Thoracic aorta (tissue), 2 donors: ENCODE results near the gene TNS4. TPM values are rescaled to one million over a fixed set of nuclear protein-coding genes. Genes with fewer than 3 reads are reported as not detected.

Experiments
- ATAC-seq: fragments of 150-250 bp; one replicate; pipeline ENCODE4 v1.8.0; 2017; ENCODE audit warnings: low read depth; ENCODE audit not compliant: insufficient number of reproducible peaks, low FRiP score
- DNase-seq: peaks from one replicate; pipeline ENCODE4 v3.0.0-alpha.2; 2020; ENCODE audit warnings: low spot score
- H3K27ac ChIP-seq, 2 donors: fragments of 200-600 bp; sonication (generic); 1 replicate in 1 of 2; 2 replicates in 1 of 2; pipeline ENCODE4 v1.5.1; 2016; ENCODE audit warnings: mild to moderate bottlenecking in 2 of 2, moderate library complexity in 2 of 2
- H3K27me3 ChIP-seq: fragments of 200-600 bp; sonication (generic); replicated peaks from 2 replicates; pipeline ENCODE4 v1.6.0; 2016; ENCODE audit warnings: mild to moderate bottlenecking; ENCODE audit not compliant: insufficient read depth
- H3K36me3 ChIP-seq: fragments of 200-600 bp; sonication (generic); one replicate; pipeline ENCODE4 v1.5.1; 2016
- H3K4me1 ChIP-seq, 2 donors: fragments of 200-600 bp; sonication (generic); 1 replicate in 1 of 2; 2 replicates in 1 of 2; pipeline versions ENCODE4 v1.5.1 to v1.6.0; 2016; ENCODE audit warnings: low read depth in 2 of 2, mild to moderate bottlenecking in 1 of 2; ENCODE audit not compliant: control insufficient read depth in 1 of 2
- H3K4me3 ChIP-seq: fragments of 200-600 bp; sonication (generic); 2 replicates; pipeline ENCODE4 v1.5.1; 2016; ENCODE audit warnings: mild to moderate bottlenecking
- H3K9me3 ChIP-seq: fragments of 200-600 bp; sonication (generic); 2 replicates; pipeline ENCODE4 v1.5.1; 2016
- total RNA-seq, 2 donors: library from RNA; depleted of rRNA; stranded (reverse); fragments of >200 nt; gene quantifications; one replicate each; pipeline versions ENCODE4 v1.1.0 to v1.2.3, GENCODE V29; 2016
- TF ChIP-seq, protein P1 (sequence below): fragments of 200-600 bp; sonication (generic); IDR thresholded peaks from one replicate; pipeline ENCODE4 v1.5.1; 2019; ENCODE audit warnings: antibody characterized with exemption

The TNS4 gene, protein sequence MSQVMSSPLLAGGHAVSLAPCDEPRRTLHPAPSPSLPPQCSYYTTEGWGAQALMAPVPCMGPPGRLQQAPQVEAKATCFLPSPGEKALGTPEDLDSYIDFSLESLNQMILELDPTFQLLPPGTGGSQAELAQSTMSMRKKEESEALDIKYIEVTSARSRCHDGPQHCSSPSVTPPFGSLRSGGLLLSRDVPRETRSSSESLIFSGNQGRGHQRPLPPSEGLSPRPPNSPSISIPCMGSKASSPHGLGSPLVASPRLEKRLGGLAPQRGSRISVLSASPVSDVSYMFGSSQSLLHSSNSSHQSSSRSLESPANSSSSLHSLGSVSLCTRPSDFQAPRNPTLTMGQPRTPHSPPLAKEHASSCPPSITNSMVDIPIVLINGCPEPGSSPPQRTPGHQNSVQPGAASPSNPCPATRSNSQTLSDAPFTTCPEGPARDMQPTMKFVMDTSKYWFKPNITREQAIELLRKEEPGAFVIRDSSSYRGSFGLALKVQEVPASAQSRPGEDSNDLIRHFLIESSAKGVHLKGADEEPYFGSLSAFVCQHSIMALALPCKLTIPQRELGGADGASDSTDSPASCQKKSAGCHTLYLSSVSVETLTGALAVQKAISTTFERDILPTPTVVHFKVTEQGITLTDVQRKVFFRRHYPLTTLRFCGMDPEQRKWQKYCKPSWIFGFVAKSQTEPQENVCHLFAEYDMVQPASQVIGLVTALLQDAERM
- total RNA-seq: under 1 TPM; 0.14 to 0.78 TPM

DNA sequence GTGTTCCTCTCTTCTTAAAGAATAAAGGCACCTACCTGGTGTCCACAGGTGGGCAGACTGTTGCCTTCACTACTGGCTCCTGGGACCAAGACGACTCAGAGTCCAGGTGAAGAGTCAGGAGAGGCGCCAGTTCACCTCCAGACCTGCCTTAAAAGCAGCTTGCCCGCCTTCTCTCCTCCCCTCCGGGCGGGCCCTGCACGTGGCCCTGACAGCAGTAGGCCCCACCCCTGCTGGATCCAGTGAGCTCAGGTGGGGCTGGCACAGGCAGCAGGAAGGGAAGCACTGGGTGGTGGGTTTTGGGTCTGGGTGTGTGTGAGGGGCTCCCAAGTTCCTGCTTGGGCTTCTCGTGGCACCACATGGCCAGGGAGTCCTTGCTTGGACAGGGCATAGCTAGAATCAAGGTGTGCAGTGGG lies at the start of gene TNS4:
Gene TNS4 (minus strand): TSS at position 125 of the 413 bp plus-strand sequence. CDS start 5,198 bp downstream, outside the sequence.
- Histone ChIP-seq H3K27ac (no peak within 1 kb of the TSS), H3K4me3 (no peak within 1 kb of the TSS)
- TF ChIP-seq, protein P1, sequence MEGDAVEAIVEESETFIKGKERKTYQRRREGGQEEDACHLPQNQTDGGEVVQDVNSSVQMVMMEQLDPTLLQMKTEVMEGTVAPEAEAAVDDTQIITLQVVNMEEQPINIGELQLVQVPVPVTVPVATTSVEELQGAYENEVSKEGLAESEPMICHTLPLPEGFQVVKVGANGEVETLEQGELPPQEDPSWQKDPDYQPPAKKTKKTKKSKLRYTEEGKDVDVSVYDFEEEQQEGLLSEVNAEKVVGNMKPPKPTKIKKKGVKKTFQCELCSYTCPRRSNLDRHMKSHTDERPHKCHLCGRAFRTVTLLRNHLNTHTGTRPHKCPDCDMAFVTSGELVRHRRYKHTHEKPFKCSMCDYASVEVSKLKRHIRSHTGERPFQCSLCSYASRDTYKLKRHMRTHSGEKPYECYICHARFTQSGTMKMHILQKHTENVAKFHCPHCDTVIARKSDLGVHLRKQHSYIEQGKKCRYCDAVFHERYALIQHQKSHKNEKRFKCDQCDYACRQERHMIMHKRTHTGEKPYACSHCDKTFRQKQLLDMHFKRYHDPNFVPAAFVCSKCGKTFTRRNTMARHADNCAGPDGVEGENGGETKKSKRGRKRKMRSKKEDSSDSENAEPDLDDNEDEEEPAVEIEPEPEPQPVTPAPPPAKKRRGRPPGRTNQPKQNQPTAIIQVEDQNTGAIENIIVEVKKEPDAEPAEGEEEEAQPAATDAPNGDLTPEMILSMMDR: no peak

GRCh38 chr17:40550608-40551007 lies 49.2 kb upstream of the TNS4 start:
- no peaks in the 10 kb centered on the region for H3K36me3 ChIP-seq
- H3K4me1 ChIP-seq: peaks cover 9 to 16% of the 10 kb centered on the region in 2 donors
- H3K4me3 ChIP-seq: no peak overlapping the region
- DNase-seq (no peak), ATAC-seq (no peak)
- H3K27ac ChIP-seq: no peak overlapping the region
- TF ChIP-seq, protein P1: no peak
- no peaks in the 10 kb centered on the region for H3K27me3 ChIP-seq
- no peaks in the 10 kb centered on the region for H3K9me3 ChIP-seq

More for the DNA sequence above, at the start of gene TNS4:
- no peaks in the 10 kb centered on the region for H3K9me3 ChIP-seq
- DNase-seq (no peak), ATAC-seq (no peak)
- no peaks in the 10 kb centered on the region for H3K27me3 ChIP-seq
- H3K36me3 ChIP-seq: no peaks in the 10 kb centered on the region
- H3K4me1 ChIP-seq: peaks cover 5 to 23% of the 10 kb centered on the region in 2 donors

DNA sequence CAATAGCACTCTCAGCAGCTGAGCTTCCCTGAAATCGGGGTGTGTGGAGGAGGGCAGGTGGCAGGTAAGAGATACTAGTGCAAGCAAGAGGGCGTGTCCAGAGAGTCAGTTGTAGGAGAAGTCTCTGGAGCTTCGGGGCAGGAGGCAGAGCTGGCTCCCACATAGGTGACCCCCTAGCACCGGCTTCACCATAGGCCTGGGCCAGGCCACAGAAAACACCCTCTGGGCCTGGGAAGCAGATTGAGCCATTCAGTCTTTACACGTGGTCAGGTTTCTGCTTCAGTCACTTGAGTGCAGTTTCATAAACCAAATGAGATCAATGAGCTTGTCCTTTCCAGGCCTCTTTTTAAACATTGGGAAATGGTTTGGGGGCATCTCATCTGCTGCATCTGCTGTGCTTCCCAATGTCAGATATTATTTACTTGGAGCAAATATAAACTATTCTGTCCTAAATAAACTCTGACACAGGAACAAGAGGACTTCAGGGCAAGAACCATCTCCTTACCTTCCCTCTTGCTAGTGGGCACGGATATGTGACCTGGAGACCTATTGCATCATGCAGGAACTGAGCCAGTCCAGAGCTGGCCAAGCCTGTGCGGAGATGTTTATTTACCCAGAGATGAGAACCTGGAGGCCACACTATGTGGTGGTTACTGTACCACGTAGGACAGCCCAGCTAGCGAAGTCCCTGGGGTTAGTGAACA lies 47.7 kb upstream of the TNS4 start:
- H3K36me3 ChIP-seq: no peaks in the 10 kb centered on the region
- H3K27ac ChIP-seq: peak overlapping the region in 1 of 2 donors; percentile 37
- TF ChIP-seq, protein P1: no peak
- DNase-seq: no peak
- H3K27me3 ChIP-seq: no peaks in the 10 kb centered on the region
- no peak overlapping the region for H3K4me3 ChIP-seq
- peaks cover 9 to 16% of the 10 kb centered on the region in 2 donors for H3K4me1 ChIP-seq
- peak; percentile 17 for ATAC-seq
- H3K9me3 ChIP-seq: no peaks in the 10 kb centered on the region

DNA sequence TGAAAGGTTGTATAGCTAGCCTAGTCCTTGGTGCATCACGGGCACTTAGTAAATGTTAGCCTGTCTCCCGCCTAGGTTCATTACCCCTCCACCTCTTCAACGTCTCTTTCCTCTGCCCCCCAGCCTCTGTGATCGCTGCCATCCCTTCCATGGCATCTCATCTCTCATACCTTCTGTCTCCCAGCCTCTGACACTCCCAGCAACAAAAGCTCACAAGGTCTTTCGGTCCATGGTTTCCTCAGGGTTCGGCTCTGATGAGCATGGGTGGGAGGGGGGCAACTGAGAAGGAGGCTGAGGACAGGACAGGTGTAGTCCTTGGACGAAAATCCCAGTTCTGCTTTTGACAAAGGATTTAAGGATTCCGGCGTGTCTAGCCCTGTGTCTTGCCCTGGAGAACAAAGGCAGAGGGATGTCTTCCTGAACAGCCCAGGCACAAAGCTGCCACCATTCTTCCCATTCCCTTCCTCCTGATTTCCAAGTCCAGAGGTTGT lies 47.1 kb upstream of the TNS4 start:
- TF ChIP-seq, protein P1: no peak
- H3K36me3 ChIP-seq: no peaks in the 10 kb centered on the region
- ATAC-seq (no peak), DNase-seq (no peak)
- no peaks in the 10 kb centered on the region for H3K27me3 ChIP-seq
- peaks cover 6 to 16% of the 10 kb centered on the region in 2 donors for H3K4me1 ChIP-seq
- no peaks in the 10 kb centered on the region for H3K9me3 ChIP-seq
- no peak overlapping the region for H3K4me3 ChIP-seq
- peak overlapping the region in 1 of 2 donors; percentile 37 for H3K27ac ChIP-seq
